Measurements from ENCODE around the gene CDH1. TPM values are rescaled to one million over a fixed set of nuclear protein-coding genes. Genes with fewer than 3 reads are reported as not detected.

Gene CDH1
- total and polyA plus RNA-seq, 12 donors, result 0.01 to 0.82 (median 0.34) TPM; not detected in 7

DNA sequence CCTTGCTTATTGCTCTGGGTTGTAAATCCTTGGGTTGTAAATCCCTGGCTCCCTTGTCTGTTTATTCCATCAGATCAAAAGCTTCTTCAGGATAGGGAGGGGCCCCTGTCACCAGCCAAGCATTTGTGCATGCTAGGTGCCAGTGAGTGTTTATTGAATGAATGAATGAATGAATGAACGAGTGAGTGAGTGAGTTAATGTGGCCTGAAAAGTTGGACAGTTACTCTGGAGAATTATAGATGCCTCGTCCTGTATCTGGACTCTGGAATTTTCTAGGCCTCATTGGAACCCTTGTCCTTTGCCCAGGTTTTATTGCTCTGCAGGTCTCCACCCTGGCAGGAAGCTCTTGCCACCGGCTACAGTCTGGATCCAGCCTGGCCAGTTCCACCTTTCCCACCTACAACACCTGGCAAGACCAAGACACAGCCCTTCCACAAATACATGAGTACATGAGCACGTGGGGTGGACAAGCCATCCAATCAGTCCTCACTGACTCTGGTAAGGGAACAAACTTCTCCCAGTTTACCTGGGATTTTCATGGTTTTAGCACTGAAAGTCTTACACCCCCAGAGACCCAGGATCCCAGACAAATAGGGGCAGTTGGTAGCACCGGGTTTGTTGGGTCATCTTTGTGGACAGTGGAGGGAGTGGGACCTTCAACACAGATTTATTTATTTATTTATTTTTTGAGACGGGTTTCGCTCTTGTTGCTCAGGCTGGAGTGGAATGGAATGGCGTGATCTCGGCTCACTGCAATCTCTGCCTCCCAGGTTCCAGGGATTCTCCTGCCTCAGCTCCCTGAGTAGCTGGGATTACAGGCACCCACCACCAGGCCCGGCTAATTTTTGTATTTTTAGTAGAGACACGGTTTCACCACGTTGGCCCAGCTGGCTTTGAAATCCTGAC lies 14.7 kb upstream of the CDH1 start:
- H3K4me1 ChIP-seq, result no peaks in the 10 kb centered on the region
- H3K9me3 ChIP-seq, result peaks cover 0 to 10% (median 0%) of the 10 kb centered on the region in 11 donors
- ATAC-seq (no peak), DNase-seq (no peak)
- H3K36me3 ChIP-seq, result no peaks in the 10 kb centered on the region
- intact Hi-C loops (cut with DNase I), result no loop called here
- H3K27ac ChIP-seq, result no peak overlapping the region
- H3K4me3 ChIP-seq, result no peak overlapping the region
- TF ChIP-seq, protein P1, sequence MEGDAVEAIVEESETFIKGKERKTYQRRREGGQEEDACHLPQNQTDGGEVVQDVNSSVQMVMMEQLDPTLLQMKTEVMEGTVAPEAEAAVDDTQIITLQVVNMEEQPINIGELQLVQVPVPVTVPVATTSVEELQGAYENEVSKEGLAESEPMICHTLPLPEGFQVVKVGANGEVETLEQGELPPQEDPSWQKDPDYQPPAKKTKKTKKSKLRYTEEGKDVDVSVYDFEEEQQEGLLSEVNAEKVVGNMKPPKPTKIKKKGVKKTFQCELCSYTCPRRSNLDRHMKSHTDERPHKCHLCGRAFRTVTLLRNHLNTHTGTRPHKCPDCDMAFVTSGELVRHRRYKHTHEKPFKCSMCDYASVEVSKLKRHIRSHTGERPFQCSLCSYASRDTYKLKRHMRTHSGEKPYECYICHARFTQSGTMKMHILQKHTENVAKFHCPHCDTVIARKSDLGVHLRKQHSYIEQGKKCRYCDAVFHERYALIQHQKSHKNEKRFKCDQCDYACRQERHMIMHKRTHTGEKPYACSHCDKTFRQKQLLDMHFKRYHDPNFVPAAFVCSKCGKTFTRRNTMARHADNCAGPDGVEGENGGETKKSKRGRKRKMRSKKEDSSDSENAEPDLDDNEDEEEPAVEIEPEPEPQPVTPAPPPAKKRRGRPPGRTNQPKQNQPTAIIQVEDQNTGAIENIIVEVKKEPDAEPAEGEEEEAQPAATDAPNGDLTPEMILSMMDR (IDR thresholded peaks at IDR 0.05), result no peak
- peaks cover 0 to 8% (median 6%) of the 10 kb centered on the region in 7 donors for H3K27me3 ChIP-seq
- WGBS, 2 donors, result 72 to 82% methylated on average over 12 of the region's 12 CpGs

DNA sequence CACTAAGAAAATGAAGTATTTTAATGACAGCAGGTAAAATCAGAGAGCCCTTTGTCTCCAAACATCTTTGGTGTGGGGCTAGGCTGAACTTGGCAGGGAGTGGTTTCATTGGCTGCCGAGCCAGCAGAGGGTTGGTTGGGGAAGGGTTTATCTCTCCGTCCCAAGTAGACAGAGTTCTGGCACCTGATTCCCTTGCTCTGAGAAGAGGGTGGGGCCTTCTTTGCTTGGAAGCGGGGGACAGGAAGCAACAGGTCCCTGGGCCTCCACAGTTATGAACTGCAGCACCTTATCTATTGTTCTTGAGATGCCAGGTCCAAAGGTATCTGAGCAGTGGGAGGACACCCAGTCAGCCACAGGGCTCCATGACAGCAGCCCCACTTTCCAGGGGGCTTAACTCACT lies 12.3 kb upstream of the CDH1 start:
- Histone ChIP-seq H3K36me3 (no peaks in the 10 kb centered on the region), H3K4me3 (no peak overlapping the region), H3K27me3 (peaks cover 0 to 29% (median 11%) of the 10 kb centered on the region in 7 donors), H3K4me1 (no peaks in the 10 kb centered on the region), H3K27ac (no peak overlapping the region), H3K9me3 (no peaks in the 10 kb centered on the region)
- intact Hi-C loops (cut with DNase I), result no loop called here
- TF ChIP-seq, protein P1 (IDR thresholded peaks at IDR 0.05), result no peak
- ATAC-seq (no peak), DNase-seq (no peak)
- WGBS, 2 donors, result 24 to 33% methylated on average over 3 of the region's 3 CpGs

DNA sequence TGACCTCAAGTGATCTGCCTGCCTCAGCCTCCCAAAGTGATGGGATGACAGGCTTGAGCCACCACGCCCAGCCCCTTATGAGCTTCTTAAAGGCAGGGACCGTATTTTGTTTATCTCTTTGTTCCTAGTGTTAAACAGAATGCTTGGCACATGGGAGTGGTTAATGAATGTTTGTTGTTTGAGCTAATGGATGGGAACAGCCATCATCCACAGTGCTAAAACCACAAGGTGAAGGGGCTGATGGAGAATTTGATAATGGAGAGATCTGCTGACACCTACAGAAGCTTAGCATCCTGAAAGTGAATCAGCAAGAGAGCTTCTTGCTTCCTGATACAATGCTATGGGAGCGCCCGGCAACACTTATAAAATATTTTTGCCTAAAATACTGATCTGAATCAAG lies 8.6 kb upstream of the CDH1 start:
- no peaks in the 10 kb centered on the region for H3K36me3 ChIP-seq
- ATAC-seq (no peak), DNase-seq (no peak)
- intact Hi-C loops (cut with DNase I), result no loop called here
- no peak overlapping the region for H3K27ac ChIP-seq
- TF ChIP-seq, protein P1 (IDR thresholded peaks at IDR 0.05), result no peak
- H3K27me3 ChIP-seq, result peaks cover 0 to 58% (median 25%) of the 10 kb centered on the region in 7 donors
- no peaks in the 10 kb centered on the region for H3K9me3 ChIP-seq
- no peak overlapping the region for H3K4me3 ChIP-seq
- H3K4me1 ChIP-seq, result no peaks in the 10 kb centered on the region
- 80 to 81% methylated on average over 4 of the region's 4 CpGs for WGBS, 2 donors

DNA sequence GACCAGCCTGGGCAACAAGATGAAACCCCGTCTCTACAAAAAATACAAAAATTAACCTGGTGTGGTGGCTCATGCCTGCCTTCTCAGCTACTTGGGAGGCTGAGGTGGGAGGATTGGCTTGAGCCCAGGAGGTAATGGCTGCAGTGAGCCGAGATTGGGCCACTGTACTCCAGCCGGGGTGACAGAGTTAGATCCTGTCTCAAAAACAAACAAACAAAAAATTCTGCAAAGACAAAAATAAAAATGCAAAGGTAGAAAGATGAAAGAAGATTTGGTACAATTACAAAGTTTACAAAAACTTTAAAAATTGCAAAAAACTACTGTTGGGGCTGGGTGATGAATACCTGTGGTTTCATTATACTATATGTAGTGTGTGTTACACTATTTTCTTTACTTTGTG lies 5.5 kb upstream of the CDH1 start:
- H3K27ac ChIP-seq, result no peak overlapping the region
- peaks cover 8 to 83% (median 54%) of the 10 kb centered on the region in 7 donors for H3K27me3 ChIP-seq
- ATAC-seq (no peak), DNase-seq (no peak)
- intact Hi-C loops (cut with DNase I), result no loop called here
- no peaks in the 10 kb centered on the region for H3K4me1 ChIP-seq
- H3K36me3 ChIP-seq, result no peaks in the 10 kb centered on the region
- no peaks in the 10 kb centered on the region for H3K9me3 ChIP-seq
- H3K4me3 ChIP-seq, result no peak overlapping the region
- 39 to 44% methylated on average over 3 of the region's 3 CpGs for WGBS, 2 donors
- TF ChIP-seq, protein P1 (IDR thresholded peaks at IDR 0.05), result no peak

Measured in heart right ventricle (tissue), 16 donors.